Measurements from ENCODE around the gene HSPA1B.

- TF ChIP-seq, protein P1, sequence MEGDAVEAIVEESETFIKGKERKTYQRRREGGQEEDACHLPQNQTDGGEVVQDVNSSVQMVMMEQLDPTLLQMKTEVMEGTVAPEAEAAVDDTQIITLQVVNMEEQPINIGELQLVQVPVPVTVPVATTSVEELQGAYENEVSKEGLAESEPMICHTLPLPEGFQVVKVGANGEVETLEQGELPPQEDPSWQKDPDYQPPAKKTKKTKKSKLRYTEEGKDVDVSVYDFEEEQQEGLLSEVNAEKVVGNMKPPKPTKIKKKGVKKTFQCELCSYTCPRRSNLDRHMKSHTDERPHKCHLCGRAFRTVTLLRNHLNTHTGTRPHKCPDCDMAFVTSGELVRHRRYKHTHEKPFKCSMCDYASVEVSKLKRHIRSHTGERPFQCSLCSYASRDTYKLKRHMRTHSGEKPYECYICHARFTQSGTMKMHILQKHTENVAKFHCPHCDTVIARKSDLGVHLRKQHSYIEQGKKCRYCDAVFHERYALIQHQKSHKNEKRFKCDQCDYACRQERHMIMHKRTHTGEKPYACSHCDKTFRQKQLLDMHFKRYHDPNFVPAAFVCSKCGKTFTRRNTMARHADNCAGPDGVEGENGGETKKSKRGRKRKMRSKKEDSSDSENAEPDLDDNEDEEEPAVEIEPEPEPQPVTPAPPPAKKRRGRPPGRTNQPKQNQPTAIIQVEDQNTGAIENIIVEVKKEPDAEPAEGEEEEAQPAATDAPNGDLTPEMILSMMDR (IDR thresholded peaks at IDR 0.05) = no peak
- TF ChIP-seq POLR2A (IDR thresholded peaks at IDR 0.05) = no peak
These were observed 23.4 kb downstream of the HSPA1B start for GRCh38 chr6:31850765-31851484.

Measured in right lobe of liver (tissue), 4 donors.